NCI-H128 (cell line): Measurements from ENCODE around the gene FAM47A.

ENCODE experiments used
- DNase-seq: peaks from one replicate; lab custom pipeline; 2025; ENCODE audit not compliant: unreplicated experiment; lab: John Stamatoyannopoulos, UW

FAM47A gene

DNA sequence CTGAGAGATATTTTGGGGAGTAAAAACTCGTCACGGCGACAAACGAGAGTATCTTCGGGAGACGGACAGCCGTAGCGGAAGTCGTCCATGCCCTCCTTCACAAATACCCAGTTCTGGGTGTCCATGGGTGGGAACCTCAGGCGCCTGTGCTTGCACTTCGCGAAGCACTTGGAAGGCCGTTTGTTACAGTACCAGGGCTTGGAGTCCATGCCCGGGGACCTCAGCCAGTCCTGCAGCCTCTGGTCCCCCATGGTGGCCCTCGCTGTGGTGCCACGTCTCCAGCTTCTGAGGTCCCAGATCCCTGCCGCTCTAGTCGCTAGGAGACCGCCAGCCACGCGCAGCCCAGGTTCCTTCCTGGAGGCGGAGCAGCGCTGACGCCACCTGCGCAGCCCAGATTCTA is at the start of gene FAM47A:
FAM47A (minus strand) TSS at position 287 of the 400 bp plus-strand sequence; CDS start at position 251, 36 bp downstream.
- no peak for DNase-seq

GRCh38 chrX:34147345-34147744 is 15.2 kb upstream of the FAM47A start:
- DNase-seq, result no peak

DNA sequence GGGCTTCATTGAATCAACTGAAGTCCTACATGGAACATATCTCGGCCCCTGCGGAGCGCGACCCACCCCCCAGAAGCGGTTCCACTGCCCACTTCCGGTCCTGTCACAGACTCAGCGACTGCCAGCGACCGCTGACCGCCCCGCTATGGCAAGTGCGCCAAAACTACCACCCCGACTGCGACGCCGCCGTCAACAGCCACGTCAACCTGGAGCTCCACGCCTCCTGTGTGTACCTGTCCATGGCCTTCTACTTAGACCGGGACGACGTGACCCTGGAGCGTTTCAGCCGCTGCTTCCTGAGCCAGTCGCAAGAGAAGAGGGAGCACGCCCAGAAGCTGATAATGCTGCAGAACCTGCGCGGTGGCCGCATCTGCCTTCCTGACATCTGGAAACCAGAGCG is 14.8 kb upstream of the FAM47A start:
- DNase-seq, result no peak

DNA sequence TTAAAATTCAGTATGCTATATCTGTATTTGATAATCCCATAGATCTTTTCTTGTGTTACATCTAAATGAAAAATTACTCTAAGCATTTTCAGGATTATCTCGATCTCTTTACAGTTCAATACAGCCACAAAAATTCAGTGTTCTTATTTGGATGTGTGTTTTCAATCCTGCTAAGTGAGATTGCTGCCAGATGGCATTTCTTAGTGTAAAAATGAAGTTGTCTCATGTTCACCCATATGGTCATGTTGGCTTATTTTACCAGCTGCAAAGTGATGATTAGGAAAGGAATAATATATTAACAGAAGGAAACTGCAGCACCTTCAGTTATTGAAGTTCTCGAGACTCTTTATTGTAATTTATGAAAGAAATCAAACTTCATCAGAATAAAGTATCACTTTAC is 12.1 kb upstream of the FAM47A start:
- DNase-seq, result no peak

DNA sequence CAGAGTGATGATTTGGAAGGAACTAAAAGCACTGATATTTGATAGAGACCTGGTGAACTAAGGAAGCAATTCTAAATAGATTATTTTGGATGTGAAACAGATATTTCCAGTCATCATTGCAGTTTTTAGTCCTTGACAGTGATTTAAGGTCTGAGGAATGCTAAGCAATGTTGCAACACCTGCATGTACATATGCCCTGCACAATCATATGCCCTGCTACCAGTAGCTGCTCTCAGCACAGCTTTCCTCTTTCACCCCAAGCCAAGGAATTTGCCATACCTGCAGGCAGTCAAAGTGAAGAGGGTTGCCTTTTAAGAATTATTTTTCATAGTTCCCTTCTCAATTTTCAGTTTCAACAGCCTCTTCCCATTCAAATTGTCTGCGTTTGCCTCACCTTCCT is 8.7 kb upstream of the FAM47A start:
- no peak for DNase-seq

GRCh38 chrX:34130980-34131744 is 952 bp downstream of the FAM47A start:
- no peak for DNase-seq

DNA sequence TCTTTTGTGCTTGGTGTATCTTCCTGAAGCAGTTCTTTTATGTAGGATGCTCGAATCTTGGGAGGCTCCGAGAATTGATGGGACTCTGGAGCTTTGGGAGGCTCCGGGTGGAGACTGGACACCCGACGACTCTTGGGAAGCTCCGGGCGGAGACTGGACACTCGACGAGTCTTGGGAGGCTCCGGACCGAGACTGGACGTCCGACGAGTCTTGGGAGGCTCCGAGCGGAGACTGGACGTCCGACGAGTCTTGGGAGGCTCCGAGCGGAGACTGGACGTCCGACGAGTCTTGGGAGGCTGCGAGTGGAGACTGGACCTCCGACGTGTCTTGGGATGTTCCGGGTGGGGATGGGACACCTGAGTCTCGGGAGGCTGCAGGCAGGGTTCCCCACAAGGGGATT is 1.6 kb downstream of the FAM47A start:
- no peak for DNase-seq

DNA sequence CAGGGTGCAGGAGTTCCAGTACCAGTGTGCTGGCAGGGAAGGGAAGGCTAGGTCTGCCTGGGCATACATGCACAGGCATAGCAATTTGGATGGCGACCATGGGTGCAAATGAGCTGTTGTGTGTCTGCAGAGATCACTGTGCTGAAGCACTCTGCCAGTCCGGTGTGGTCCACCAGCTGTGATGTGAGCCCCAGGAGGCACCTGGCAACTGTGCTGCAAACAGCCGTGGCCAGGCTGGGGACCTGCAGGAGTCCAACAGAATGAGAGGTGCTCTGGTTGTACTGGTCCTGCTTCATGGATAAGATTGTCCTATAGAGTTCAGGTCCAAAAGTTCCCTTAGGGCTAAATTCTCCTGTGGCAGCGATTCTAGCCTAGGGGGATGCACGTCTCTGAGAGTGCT is 6.1 kb downstream of the FAM47A start:
- no peak for DNase-seq

DNA sequence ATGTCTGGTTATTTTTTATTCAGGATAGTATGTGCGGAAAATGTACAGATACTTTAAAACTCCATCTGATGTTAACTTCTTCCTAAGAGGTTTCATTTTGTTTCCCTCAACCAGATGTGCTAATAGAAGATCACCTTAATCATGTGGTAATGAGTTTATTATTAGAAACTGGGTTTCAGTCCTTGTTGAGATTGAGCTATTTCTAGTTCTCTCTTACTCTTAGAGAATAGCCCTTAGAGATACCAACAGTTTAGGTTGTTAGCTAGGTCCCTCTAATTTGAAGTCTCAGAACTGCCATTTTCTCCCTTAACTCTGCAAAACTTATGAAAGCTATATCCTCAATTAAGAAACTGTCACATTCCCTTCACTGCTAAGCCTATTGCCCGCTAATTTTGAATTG is 13.0 kb downstream of the FAM47A start:
- no peak for DNase-seq

DNA sequence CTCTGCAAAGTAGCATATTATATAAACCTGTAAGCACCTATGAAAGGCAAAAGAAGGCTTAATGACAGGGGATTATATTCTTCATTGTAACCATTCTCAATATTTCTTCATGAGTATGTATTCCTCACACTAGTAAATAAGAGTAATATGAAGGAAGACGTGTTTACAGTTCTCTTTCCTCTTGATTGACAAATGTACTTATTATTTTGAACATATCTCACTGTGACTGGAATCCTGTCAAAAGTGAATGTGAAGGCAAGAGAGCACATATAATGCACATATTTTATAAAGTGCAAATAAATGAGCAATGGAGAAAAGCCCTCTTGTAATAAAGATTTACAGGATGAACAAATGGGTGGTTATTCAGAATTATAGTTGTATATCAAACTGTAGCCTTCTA is 19.7 kb downstream of the FAM47A start:
- no peak for DNase-seq
